ENCODE data around the gene BCAS3. TPM values are rescaled to one million over a fixed set of nuclear protein-coding genes. Genes with fewer than 3 reads are reported as not detected.

The BCAS3 gene
- total RNA-seq, 2 donors from 2014 or later = 44.1 to 71.5 TPM

- DNase-seq (no peak), ATAC-seq (no peak)
- WGBS, 2 donors = 88 to 91% methylated on average over 11 to 18 of the region's 18 CpGs
- Histone ChIP-seq H3K4me1 (no peaks in the 10 kb centered on the region), H3K27me3 (no peaks in the 10 kb centered on the region), H3K9me3 (no peaks in the 10 kb centered on the region), H3K4me3 (no peak overlapping the region), H3K27ac (no peak overlapping the region), H3K36me3 (replicated peaks in 1 of 2; ENCODE audit: insufficient read depth in 1 of 2, low read depth in 2 of 2) (no peaks in the 10 kb centered on the region)
- intact Hi-C loops (cut with DNase I) = no loop called here
- TF ChIP-seq POLR2A (IDR thresholded peaks at IDR 0.05) = no peak
- no peak for TF ChIP-seq CTCF (IDR thresholded peaks at IDR 0.05)
Measured at GRCh38 chr17:61376931-61377838, 699.5 kb downstream of the BCAS3 start.

GRCh38 chr17:61378658-61379456 is 701.2 kb downstream of the BCAS3 start:
- no peak for TF ChIP-seq POLR2A (IDR thresholded peaks at IDR 0.05)
- no peak for TF ChIP-seq CTCF (IDR thresholded peaks at IDR 0.05)
- intact Hi-C loops (cut with DNase I) = no loop called here
- no peaks in the 10 kb centered on the region for H3K36me3 ChIP-seq (replicated peaks in 1 of 2; ENCODE audit: insufficient read depth in 1 of 2, low read depth in 2 of 2)
- H3K4me1 ChIP-seq = no peaks in the 10 kb centered on the region
- no peak overlapping the region for H3K27ac ChIP-seq
- ATAC-seq = no peak
- no peak for DNase-seq
- H3K4me3 ChIP-seq = no peak overlapping the region
- H3K27me3 ChIP-seq = no peaks in the 10 kb centered on the region
- WGBS, 2 donors = 84 to 88% methylated on average over 3 to 8 of the region's 8 CpGs
- H3K9me3 ChIP-seq = no peaks in the 10 kb centered on the region

DNA sequence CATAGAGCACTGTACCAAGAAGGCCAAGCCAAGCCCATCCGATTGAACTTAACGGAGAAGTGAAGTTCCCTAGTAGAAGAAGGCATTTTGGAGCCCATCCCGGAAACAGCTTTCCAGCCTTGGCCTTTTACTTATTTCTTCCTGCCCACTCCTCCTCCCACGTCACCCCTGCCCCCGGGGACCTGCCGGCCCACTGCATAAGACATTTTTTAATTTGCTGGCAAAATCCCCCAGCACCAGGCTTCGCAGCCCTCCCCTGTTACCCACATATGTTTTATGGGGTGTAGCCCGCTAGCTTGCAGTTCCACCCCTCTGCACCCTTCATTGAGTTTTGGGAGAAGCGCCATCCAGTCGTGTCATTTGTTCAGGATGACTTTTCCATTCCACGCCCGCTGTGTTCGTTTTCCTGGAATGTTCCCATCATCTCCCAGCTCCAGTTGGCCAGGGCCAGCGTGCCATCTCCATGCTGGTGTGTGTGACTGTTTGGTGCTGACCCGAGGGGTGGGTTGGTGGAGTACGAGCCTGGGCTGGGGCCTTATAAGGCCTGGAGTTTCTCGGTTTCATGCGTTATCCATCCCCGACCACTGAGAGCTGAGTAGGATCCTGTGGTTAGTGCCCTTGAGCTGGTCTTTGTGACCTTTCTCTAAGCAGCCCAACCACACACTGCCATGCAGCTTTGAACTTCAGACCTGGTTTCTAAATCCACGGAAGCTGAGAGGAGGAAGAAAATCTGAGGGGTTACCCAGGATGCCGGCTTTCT is 702.0 kb downstream of the BCAS3 start:
- no peaks in the 10 kb centered on the region for H3K27me3 ChIP-seq
- no peaks in the 10 kb centered on the region for H3K4me1 ChIP-seq
- no peaks in the 10 kb centered on the region for H3K9me3 ChIP-seq
- ATAC-seq (no peak), DNase-seq (no peak)
- TF ChIP-seq POLR2A (IDR thresholded peaks at IDR 0.05) (no peak), CTCF (IDR thresholded peaks at IDR 0.05) (no peak)
- H3K27ac ChIP-seq = no peak overlapping the region
- intact Hi-C loops (cut with DNase I) = no loop called here
- no peak overlapping the region for H3K4me3 ChIP-seq
- H3K36me3 ChIP-seq (replicated peaks in 1 of 2; ENCODE audit: insufficient read depth in 1 of 2, low read depth in 2 of 2) = no peaks in the 10 kb centered on the region
- 87 to 93% methylated on average over 16 to 21 of the region's 21 CpGs for WGBS, 2 donors

DNA sequence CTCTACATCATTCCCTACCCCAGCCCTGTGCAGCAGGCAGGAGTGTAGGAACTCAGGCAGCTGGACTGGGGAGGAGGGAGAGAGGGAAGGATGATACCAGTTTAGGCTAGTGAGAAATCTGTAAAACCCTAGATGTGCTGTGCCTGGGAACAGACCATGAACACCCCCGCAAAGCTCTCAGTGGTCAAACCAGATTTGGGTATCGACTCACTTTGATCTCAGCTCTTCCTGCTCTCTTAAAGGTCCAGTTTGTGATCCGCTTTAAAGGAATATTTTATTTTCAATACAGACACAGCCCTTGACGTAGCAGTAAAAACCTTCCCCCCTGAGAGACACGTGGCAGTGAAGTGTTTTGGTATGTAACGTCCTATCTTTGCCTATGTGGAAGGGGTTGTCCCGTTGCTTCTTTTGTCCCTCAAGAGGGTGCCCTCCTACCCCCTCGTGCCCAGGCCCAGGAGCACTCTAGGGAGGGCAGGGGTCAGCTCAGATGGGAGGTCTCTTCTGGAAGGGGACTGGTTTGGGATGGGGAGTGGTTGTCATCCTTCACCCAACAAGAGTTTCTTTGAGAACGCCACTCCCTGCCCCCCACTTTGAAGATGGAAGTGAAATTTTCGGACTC is 702.7 kb downstream of the BCAS3 start:
- 84 to 86% methylated on average over 10 of the region's 10 CpGs for WGBS, 2 donors
- DNase-seq (no peak), ATAC-seq (no peak)
- TF ChIP-seq POLR2A (IDR thresholded peaks at IDR 0.05) = no peak
- TF ChIP-seq CTCF (IDR thresholded peaks at IDR 0.05) = no peak
- Histone ChIP-seq H3K27me3 (no peaks in the 10 kb centered on the region), H3K27ac (no peak overlapping the region), H3K9me3 (no peaks in the 10 kb centered on the region), H3K36me3 (replicated peaks in 1 of 2; ENCODE audit: insufficient read depth in 1 of 2, low read depth in 2 of 2) (no peaks in the 10 kb centered on the region), H3K4me1 (no peaks in the 10 kb centered on the region), H3K4me3 (no peak overlapping the region)
- intact Hi-C loops (cut with DNase I) = no loop called here

Measured in body of pancreas (tissue), 4 donors.